ENCODE data around the gene SLC20A1. TPM values are rescaled to one million over a fixed set of nuclear protein-coding genes. Genes with fewer than 3 reads are reported as not detected.

The SLC20A1 gene
- total RNA-seq, 1 experiment from 2014 or later = 123 TPM

GRCh38 chr2:112644933-112645309 is 818 bp upstream of the SLC20A1 start:
- H3K4me1 ChIP-seq (ENCODE audit: insufficient read depth, low read length) = peaks cover 3% of the 10 kb centered on the region; the same call in 1 of the 2 replicates
- H2BK15ac ChIP-seq (ENCODE audit: low read depth, low read length) = no peak overlapping the region
- no peak overlapping the region for H3K4ac ChIP-seq (ENCODE audit: low read depth, low read length)
- no peak overlapping the region for H4K91ac ChIP-seq (ENCODE audit: insufficient read length, low read depth, low read length)
- H3K4me3 Mint-ChIP-seq = peak overlapping the region; percentile 77 to 88
- H3K23ac ChIP-seq (ENCODE audit: insufficient read length, low read depth, low read length) = no peak overlapping the region
- H4K8ac ChIP-seq (replicated peaks; ENCODE audit: insufficient read length, low read depth, low read length) = no peak overlapping the region
- H3T11ph ChIP-seq (ENCODE audit: low read length) = no peak overlapping the region
- peaks cover 15% of the 10 kb centered on the region; the same call in 1 of the 2 replicates for H3K79me2 ChIP-seq (ENCODE audit: insufficient read depth, low read length)
- H3K56ac ChIP-seq (ENCODE audit: insufficient read length, low read depth, low read length) = no peak overlapping the region
- no peaks in the 10 kb centered on the region for H3K9me3 ChIP-seq (ENCODE audit: control insufficient read depth, low read depth, low read length)
- no peak for TF ChIP-seq CTCF (conservative IDR thresholded peaks at IDR 0.05)
- H2AFZ ChIP-seq (ENCODE audit: low read length) = peak overlapping the region; percentile 66
- no peak overlapping the region for H2AK5ac ChIP-seq (ENCODE audit: insufficient read length, low read length)
- H3K9ac ChIP-seq (ENCODE audit: extremely low read depth, insufficient read length, low read length) = peak overlapping the region; percentile 76
- no peak overlapping the region for H2BK120ac ChIP-seq (ENCODE audit: low read depth, low read length, poor library complexity, severe bottlenecking)
- H3K27ac ChIP-seq (ENCODE audit: insufficient read length, low read depth, low read length) = peak overlapping the region; percentile 60
- H3K4me1 Mint-ChIP-seq = peaks cover 30 to 37% of the 10 kb centered on the region in 2 experiments
- no peaks in the 10 kb centered on the region for H3K79me1 ChIP-seq (ENCODE audit: insufficient read depth, low read depth, low read length, poor library complexity, severe bottlenecking)
- H3K27me3 Mint-ChIP-seq (ENCODE audit: low read depth) = peaks cover 14% of the 10 kb centered on the region
- H4K5ac ChIP-seq (ENCODE audit: insufficient read length, low read depth, low read length) = no peak overlapping the region
- H3K36me3 Mint-ChIP-seq (ENCODE audit: insufficient read depth in 1 of 3, low read depth in 3 of 3) = peaks cover 24 to 32% (median 32%) of the 10 kb centered on the region in 3 experiments
- H4K20me1 ChIP-seq (ENCODE audit: control insufficient read depth, insufficient read depth, insufficient read length) = no peaks in the 10 kb centered on the region
- H2BK12ac ChIP-seq (ENCODE audit: insufficient read length, low read depth, low read length) = no peak overlapping the region
- no peak for DNase-seq
- peak overlapping the region; percentile 100 for H3K4me2 ChIP-seq (ENCODE audit: insufficient read depth, insufficient read length, low read length)
- H2BK5ac ChIP-seq (ENCODE audit: insufficient read length, low read length) = peak overlapping the region; percentile 9
- peaks cover 9% of the 10 kb centered on the region for H3K23me2 ChIP-seq (ENCODE audit: insufficient read length, low read depth, low read length, poor library complexity, severe bottlenecking)
- no peaks in the 10 kb centered on the region for H3K9me3 Mint-ChIP-seq
- H2BK20ac ChIP-seq (ENCODE audit: low read depth, low read length, poor library complexity, severe bottlenecking) = no peak overlapping the region
- H3K14ac ChIP-seq (ENCODE audit: insufficient read depth, low read length) = no peak overlapping the region
- whole genome bisulfite sequencing (ENCODE audit: extremely low coverage, insufficient read length, low lambda C conversion rate) = no CpG with 5 or more reads among the region's 11 CpGs
- peak overlapping the region in 2 of 3 experiments; percentile 78 to 91; a peak in 3 of 7 replicates for H3K27ac Mint-ChIP-seq
- H3K18ac ChIP-seq (ENCODE audit: insufficient read length, low read depth, low read length) = no peak overlapping the region
- no peaks in the 10 kb centered on the region for H3K27me3 ChIP-seq (ENCODE audit: insufficient read depth, low read length)

Data from H9 (cell line).